ENCODE results near the gene CRELD1. TPM values are rescaled to one million over a fixed set of nuclear protein-coding genes. Genes with fewer than 3 reads are reported as not detected.

The CRELD1 gene
- total and polyA plus RNA-seq, 9 of the 15 experiments (the other 6 are each of a cell fraction or from before 2014, with no cell fraction given): 3.3 to 25.8 (median 16.5) TPM

- TF ChIP-seq STAT6 (CRISPR knock-in tag; IDR thresholded peaks at IDR 0.05) (peak; percentile 90; the same call in 1 of the 2 replicates), GTF2E2 (tag; IDR thresholded peaks at IDR 0.05) (no peak), NFRKB (IDR thresholded peaks at IDR 0.05; ENCODE audit: low read depth) (0 out of 2 replicates have a peak, but pooled peaks have one; percentile 35), BRD4 (IDR thresholded peaks at IDR 0.05) (peak; percentile 15; the same call in 1 of the 2 replicates), ZNF140 (CRISPR knock-in tag; IDR thresholded peaks at IDR 0.05) (no peak), ZNF239 (CRISPR knock-in tag; IDR thresholded peaks at IDR 0.05) (no peak), TARDBP (IDR thresholded peaks at IDR 0.05) (peak; percentile 68; the same call in 1 of the 2 replicates), GTF2F1 (IDR thresholded peaks at IDR 0.05; ENCODE audit: low read depth, low read length) (peak; percentile 76; the same call in 1 of the 2 replicates), HSF4 (CRISPR knock-in tag; IDR thresholded peaks at IDR 0.05; ENCODE audit: borderline replicate concordance) (no peak), PHF20 (IDR thresholded peaks at IDR 0.05; ENCODE audit: partially characterized antibody) (peak; percentile 76), ZNF764 (CRISPR knock-in tag; IDR thresholded peaks at IDR 0.05; ENCODE audit: low read depth) (no peak; the same call in 1 of the 2 replicates), BCOR (IDR thresholded peaks at IDR 0.05) (peak; percentile 41; the same call in 1 of the 2 replicates), ZNF695 (CRISPR knock-in tag; IDR thresholded peaks at IDR 0.05) (no peak), CHD1 (IDR thresholded peaks at IDR 0.05; ENCODE audit: low read length) (peak; percentile 82), RFX1 (IDR thresholded peaks at IDR 0.05) (no peak), MLLT1 (IDR thresholded peaks at IDR 0.05) (peak in 1 of 2 experiments; percentile 49; a peak in 2 of 4 replicates), FOXK2 (conservative IDR thresholded peaks at IDR 0.05 in 1 of 2, IDR thresholded peaks at IDR 0.05 in 1 of 2; ENCODE audit: low read depth in 2 of 2) (no peak; a peak in 1 of 4 replicates), TBP (optimal IDR thresholded peaks at IDR 0.05; ENCODE audit: low read depth, low read length) (peak; percentile 30), CSDE1 (IDR thresholded peaks at IDR 0.05) (no peak), KAT2B (IDR thresholded peaks at IDR 0.05; ENCODE audit: low read depth, low read length) (peak; percentile 38), TAF15 (IDR thresholded peaks at IDR 0.05; ENCODE audit: low read depth, low read length) (no peak), NUFIP1 (IDR thresholded peaks at IDR 0.05; ENCODE audit: partially characterized antibody) (no peak)
Measured at GRCh38 chr3:9932843-9933560, 632 bp upstream of the CRELD1 start (continued).
